ENCODE data around the gene RFPL3.
"Not testable (repeated sequence)": the region's sequence is repeated elsewhere in the genome, so short reads cannot be mapped to it uniquely, and the experiment has no call there.

Gene RFPL3

DNA sequence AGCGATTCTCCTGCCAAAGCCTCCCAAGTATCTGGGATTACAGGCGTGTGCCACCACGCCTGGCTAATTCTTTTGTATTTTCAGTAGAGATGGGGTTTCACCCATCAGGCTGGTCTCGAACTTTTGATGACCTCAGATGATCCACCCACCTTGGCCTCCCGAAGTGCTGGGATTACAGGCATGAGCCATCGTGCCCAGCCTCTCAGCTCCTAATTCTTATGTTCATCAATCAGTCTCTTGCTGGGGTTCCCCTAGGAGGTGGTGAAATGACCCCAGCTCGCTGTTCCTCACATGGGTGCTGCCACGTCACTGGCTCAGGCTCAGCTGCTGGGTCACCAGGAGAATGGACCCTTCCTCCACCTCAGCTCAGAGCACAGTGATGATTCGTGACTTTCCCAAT lies at the start of gene RFPL3:
RFPL3 (plus strand) TSS at position 301 of the 400 bp plus-strand sequence. CDS start 205 bp downstream, outside the sequence.
- not testable (repeated sequence) for DNase-seq (ENCODE audit: extremely low read depth, insufficient read length); H3K27me3 ChIP-seq (replicated peaks; ENCODE audit: control insufficient read depth, insufficient read depth, low read length); H3K4me3 ChIP-seq (replicated peaks; ENCODE audit: low read depth, low read length); H3K36me3 ChIP-seq (ENCODE audit: control insufficient read depth, insufficient read depth, low read length)

GRCh38 chr22:32308191-32308590 lies 49.5 kb upstream of the RFPL3 start:
- no peak for DNase-seq (ENCODE audit: extremely low read depth, insufficient read length)
- no peaks in the 10 kb centered on the region; the same call in 1 of the 2 replicates for H3K27me3 ChIP-seq (replicated peaks; ENCODE audit: control insufficient read depth, insufficient read depth, low read length)
- H3K4me3 ChIP-seq (replicated peaks; ENCODE audit: low read depth, low read length) = no peak overlapping the region
- no peaks in the 10 kb centered on the region for H3K36me3 ChIP-seq (ENCODE audit: control insufficient read depth, insufficient read depth, low read length)
- TF ChIP-seq CTCF (IDR thresholded peaks at IDR 0.05; ENCODE audit: insufficient read depth, low read length, poor library complexity, severe bottlenecking) = no peak

GRCh38 chr22:32308934-32309333 lies 48.7 kb upstream of the RFPL3 start:
- no peak for DNase-seq (ENCODE audit: extremely low read depth, insufficient read length)
- no peak overlapping the region for H3K4me3 ChIP-seq (replicated peaks; ENCODE audit: low read depth, low read length)
- no peak for TF ChIP-seq CTCF (IDR thresholded peaks at IDR 0.05; ENCODE audit: insufficient read depth, low read length, poor library complexity, severe bottlenecking)
- H3K36me3 ChIP-seq (ENCODE audit: control insufficient read depth, insufficient read depth, low read length) = no peaks in the 10 kb centered on the region
- H3K27me3 ChIP-seq (replicated peaks; ENCODE audit: control insufficient read depth, insufficient read depth, low read length) = no peaks in the 10 kb centered on the region; the same call in 1 of the 2 replicates

DNA sequence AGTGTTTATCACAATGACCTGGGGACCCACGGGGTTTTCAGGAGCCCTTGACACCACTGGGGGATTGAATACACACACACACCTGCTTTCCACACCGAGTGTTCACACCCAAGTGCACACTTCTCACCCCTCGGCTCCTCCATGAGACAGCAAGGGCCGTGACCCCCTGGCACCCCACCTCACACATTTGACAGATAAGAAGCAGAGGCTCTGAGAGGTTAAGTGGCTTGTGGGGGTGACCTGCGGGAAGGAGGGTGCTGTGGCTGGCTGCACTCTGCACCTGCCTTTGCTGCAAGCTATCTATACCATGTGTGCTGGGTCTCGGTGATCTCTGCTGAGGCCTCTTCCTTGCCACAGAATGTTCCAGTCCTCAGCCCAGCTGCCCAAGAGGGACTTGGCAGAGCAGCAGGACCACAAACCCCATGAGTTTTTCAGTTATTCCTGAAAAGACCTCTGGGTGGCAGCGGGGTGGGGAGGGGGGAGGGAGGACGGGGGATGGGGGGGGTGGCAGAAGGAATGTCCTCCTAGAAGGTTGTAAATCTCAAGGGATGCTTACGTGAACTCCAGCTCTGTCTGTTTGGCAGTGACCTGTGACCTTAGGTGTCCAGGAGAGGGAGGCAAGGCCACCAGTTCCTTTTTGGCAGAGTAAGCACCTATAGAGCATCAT lies 47.9 kb upstream of the RFPL3 start:
- Histone ChIP-seq H3K4me3 (replicated peaks; ENCODE audit: low read depth, low read length) (no peak overlapping the region), H3K36me3 (ENCODE audit: control insufficient read depth, insufficient read depth, low read length) (no peaks in the 10 kb centered on the region), H3K27me3 (replicated peaks; ENCODE audit: control insufficient read depth, insufficient read depth, low read length) (no peaks in the 10 kb centered on the region; the same call in 1 of the 2 replicates)
- TF ChIP-seq CTCF (IDR thresholded peaks at IDR 0.05; ENCODE audit: insufficient read depth, low read length, poor library complexity, severe bottlenecking) = no peak
- no peak for DNase-seq (ENCODE audit: extremely low read depth, insufficient read length)

DNA sequence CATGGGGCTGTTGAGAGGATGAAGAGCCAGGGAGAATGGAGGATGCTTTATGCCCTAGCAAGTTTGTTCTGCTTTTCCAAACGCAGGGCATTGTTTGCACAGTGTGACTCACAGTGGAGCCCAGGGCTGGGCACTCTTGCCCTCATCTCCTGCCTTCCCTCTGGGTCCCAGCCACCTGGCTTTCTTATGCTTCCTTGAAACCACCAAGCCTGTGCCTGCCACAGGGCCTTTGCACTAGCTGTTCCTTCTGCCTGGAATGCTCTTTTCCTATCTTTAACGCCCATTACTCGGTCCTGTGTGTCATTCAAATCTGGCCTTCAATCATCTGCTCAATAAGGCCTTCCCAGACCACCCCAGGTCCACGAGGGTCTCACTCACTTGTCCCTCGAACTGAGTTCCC lies 46.9 kb upstream of the RFPL3 start:
- DNase-seq (ENCODE audit: extremely low read depth, insufficient read length) = no peak
- no peak for TF ChIP-seq CTCF (IDR thresholded peaks at IDR 0.05; ENCODE audit: insufficient read depth, low read length, poor library complexity, severe bottlenecking)
- Histone ChIP-seq H3K36me3 (ENCODE audit: control insufficient read depth, insufficient read depth, low read length) (no peaks in the 10 kb centered on the region), H3K27me3 (replicated peaks; ENCODE audit: control insufficient read depth, insufficient read depth, low read length) (no peaks in the 10 kb centered on the region; the same call in 1 of the 2 replicates), H3K4me3 (replicated peaks; ENCODE audit: low read depth, low read length) (no peak overlapping the region)

GRCh38 chr22:32311551-32312071 lies 46.1 kb upstream of the RFPL3 start:
- DNase-seq (ENCODE audit: extremely low read depth, insufficient read length) = no peak
- H3K27me3 ChIP-seq (replicated peaks; ENCODE audit: control insufficient read depth, insufficient read depth, low read length) = no peaks in the 10 kb centered on the region; the same call in 1 of the 2 replicates
- no peaks in the 10 kb centered on the region for H3K36me3 ChIP-seq (ENCODE audit: control insufficient read depth, insufficient read depth, low read length)
- no peak for TF ChIP-seq CTCF (IDR thresholded peaks at IDR 0.05; ENCODE audit: insufficient read depth, low read length, poor library complexity, severe bottlenecking)
- H3K4me3 ChIP-seq (replicated peaks; ENCODE audit: low read depth, low read length) = no peak overlapping the region
